ENCODE results near the gene ADO. TPM values are rescaled to one million over a fixed set of nuclear protein-coding genes. Genes with fewer than 3 reads are reported as not detected.

ADO gene
- total RNA-seq, 1 donor: 22.0 TPM

GRCh38 chr10:62763155-62763554 is 41.4 kb upstream of the ADO start:
- peak; percentile 4 for DNase-seq (ENCODE audit: low read depth)
- TF ChIP-seq CTCF (IDR thresholded peaks at IDR 0.05; ENCODE audit: insufficient read depth, low read length): no peak
- no peak overlapping the region for H3K4me3 ChIP-seq (ENCODE audit: low read depth, low read length)

- TF ChIP-seq CTCF (IDR thresholded peaks at IDR 0.05; ENCODE audit: insufficient read depth, low read length): no peak
- DNase-seq (ENCODE audit: low read depth): no peak
- no peak overlapping the region for H3K4me3 ChIP-seq (ENCODE audit: low read depth, low read length)
Observed at GRCh38 chr10:62764011-62764410, 40.5 kb upstream of the ADO start.

- TF ChIP-seq CTCF (IDR thresholded peaks at IDR 0.05; ENCODE audit: insufficient read depth, low read length): no peak
- H3K4me3 ChIP-seq (ENCODE audit: low read depth, low read length): no peak overlapping the region
- DNase-seq (ENCODE audit: low read depth): no peak
Observed at GRCh38 chr10:62765726-62766125, 38.8 kb upstream of the ADO start.

GRCh38 chr10:62766386-62766785 is 38.1 kb upstream of the ADO start:
- TF ChIP-seq CTCF (IDR thresholded peaks at IDR 0.05; ENCODE audit: insufficient read depth, low read length): no peak
- no peak overlapping the region for H3K4me3 ChIP-seq (ENCODE audit: low read depth, low read length)
- no peak for DNase-seq (ENCODE audit: low read depth)

- DNase-seq (ENCODE audit: low read depth): peak; percentile 36
- H3K4me3 ChIP-seq (ENCODE audit: low read depth, low read length): no peak overlapping the region
- TF ChIP-seq CTCF (IDR thresholded peaks at IDR 0.05; ENCODE audit: insufficient read depth, low read length): no peak
Observed at GRCh38 chr10:62769574-62770242, 34.8 kb upstream of the ADO start.

- no peak for DNase-seq (ENCODE audit: low read depth)
Observed at GRCh38 chr10:62772186-62772974, 32.1 kb upstream of the ADO start.

More at GRCh38 chr10:62772186-62772974, 32.1 kb upstream of the ADO start:
- no peak for TF ChIP-seq CTCF (IDR thresholded peaks at IDR 0.05; ENCODE audit: insufficient read depth, low read length)
- no peak overlapping the region for H3K4me3 ChIP-seq (ENCODE audit: low read depth, low read length)
